ENCODE data around the gene KIZ.

- TF ChIP-seq NR2C2 (CRISPR knock-in tag; IDR thresholded peaks at IDR 0.05) (no peak), CTCF (IDR thresholded peaks at IDR 0.05) (no peak), IRF2 (CRISPR knock-in tag; IDR thresholded peaks at IDR 0.05; ENCODE audit: borderline replicate concordance, low read depth) (no peak), PREB (CRISPR knock-in tag; IDR thresholded peaks at IDR 0.05; ENCODE audit: borderline replicate concordance) (no peak), SOX15 (CRISPR knock-in tag; IDR thresholded peaks at IDR 0.05) (no peak), SP1 (CRISPR knock-in tag; conservative IDR thresholded peaks at IDR 0.05) (0 out of 2 replicates have a peak, but pooled peaks have one; percentile 17), USF2 (CRISPR knock-in tag; IDR thresholded peaks at IDR 0.05) (no peak), PRRX2 (CRISPR knock-in tag; IDR thresholded peaks at IDR 0.05) (no peak)
Observed at GRCh38 chr20:21102603-21103311, 23.1 kb upstream of the KIZ start.
